NT2/D1 (cell line): ENCODE data around the gene UBE2J2.

ENCODE experiments used
- YY1 ChIP-seq: IDR thresholded peaks from 2 replicates; pipeline ENCODE4 v1.6.1; 2011; ENCODE audit not compliant: insufficient read length, insufficient read depth
- ZNF274 ChIP-seq: IDR thresholded peaks from 2 replicates; pipeline ENCODE4 v1.6.1; 2011; ENCODE audit warnings: mild to moderate bottlenecking, low read depth, low read length

DNA sequence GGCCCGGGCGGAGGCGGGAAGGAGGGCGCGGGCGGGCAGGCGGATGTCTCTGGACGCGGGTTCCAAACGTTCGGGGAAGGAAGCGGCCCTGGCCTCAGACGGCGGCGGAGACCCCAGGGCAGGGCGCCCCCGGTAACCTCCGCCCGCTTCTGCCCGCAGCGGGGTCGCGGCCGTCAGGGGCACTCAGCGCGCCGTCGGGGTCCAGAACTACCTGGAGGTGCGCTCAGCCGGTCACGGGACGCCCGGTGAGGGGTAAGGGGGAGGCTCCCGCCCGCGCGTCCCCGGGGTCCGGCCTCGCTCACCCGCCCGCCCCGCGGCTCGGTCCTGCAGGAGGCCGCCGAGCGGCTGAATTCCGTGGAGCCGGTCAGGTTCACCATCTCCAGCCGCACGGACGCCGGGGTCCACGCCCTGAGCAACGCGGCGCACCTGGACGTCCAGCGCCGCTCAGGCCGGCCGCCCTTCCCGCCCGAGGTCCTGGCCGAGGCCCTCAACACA is 35.1 kb upstream of the UBE2J2 start:
- TF ChIP-seq ZNF274 (no peak), YY1 (no peak)
